NCI-H2196 treated with DMSO at 0.1 percent for 48 hours (cell line): ENCODE data around the gene SCN9A.
"Not testable (repeated sequence)": the region's sequence is repeated elsewhere in the genome, so short reads cannot be mapped to it uniquely, and the experiment has no call there.

Source experiments
- DNase-seq: peaks from one replicate; lab custom pipeline; 2025; ENCODE audit not compliant: unreplicated experiment; lab: John Stamatoyannopoulos, UW

Gene SCN9A

DNA sequence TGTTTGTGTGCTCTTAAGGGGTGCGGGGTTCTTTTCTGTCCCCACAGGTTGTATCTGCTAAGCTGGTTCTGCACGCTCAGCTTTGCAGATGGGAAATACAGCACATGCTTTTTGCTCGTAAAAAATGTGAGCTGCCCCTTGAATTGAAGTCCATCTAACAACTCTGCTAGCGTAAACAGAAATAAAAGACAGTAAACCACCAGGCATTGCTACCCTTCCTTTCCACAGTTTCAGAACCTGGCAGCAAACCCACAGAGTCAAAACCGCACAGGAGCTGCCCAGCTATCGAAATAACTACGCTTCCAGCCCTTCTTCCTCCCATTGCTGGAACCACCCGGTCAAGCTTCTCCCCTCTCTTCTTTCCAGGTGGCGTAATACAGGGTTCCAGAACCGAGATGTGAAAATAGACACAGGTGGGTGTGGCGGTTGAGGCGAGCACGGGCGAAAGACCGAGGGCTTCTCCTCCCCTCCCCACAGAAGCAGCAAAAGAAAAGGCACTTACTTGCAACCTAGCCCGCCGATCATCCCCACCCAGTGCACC, 479 bp downstream of the SCN9A start:
- no peak for DNase-seq

DNA sequence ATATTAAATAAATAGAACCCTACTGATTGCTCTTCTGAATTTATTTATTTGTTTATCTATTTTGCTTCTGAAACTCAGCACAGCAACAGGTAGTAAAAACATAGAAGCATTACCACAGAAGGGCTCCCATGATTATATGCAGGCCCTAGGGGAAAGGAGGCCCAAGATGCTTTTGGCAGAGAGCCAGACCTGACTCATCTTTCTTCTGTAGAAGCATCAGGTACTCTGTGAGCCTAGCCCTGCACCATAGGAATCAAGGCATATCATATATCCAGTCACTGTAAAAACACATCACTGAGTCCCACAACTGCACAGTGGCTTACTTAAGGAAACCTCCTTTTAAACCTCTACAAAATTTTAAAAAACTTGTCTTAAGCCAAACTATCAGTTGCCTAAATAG, 1.8 kb downstream of the SCN9A start:
- no peak for DNase-seq

DNA sequence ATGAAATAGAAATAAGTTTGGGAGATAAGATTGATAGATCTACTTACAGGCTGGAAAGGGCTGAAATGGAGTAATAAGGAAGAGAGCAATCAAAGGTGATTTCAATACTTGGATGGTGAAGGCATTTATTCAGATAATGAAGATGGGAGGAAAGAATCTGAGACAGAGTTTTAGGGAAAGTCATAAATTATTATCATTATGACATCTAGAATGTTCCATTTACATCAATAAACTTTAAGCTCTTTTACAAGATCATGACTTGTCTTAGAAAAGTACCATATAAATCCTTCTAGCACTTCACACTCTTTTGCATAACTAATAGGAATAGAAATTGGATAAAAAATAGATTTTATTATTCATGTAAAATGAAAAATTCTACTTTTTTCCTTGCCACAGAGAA, 2.2 kb downstream of the SCN9A start:
- no peak for DNase-seq

DNA sequence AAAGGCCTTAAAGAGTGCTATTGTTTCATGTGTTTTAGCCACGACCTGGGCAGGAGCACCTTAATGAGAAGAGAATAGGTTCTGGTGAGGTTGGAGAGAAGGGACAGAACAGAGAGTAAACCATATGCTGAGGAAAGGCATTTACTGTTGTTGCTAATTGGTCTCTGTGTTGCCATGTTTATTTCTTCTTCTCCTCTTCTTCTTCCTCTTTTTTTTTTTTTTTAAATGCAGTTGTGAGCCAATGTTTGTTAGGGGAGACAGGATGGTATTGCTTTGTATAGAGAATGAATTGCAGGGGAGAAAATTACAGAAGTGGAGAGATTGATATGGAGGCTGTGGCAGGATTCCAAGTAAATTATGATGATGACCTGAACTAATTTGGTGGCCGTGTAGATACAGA, 2.6 kb downstream of the SCN9A start:
- no peak for DNase-seq

- DNase-seq: no peak
These were observed 3.7 kb downstream of the SCN9A start for GRCh38 chr2:166372046-166372445.

GRCh38 chr2:166365803-166366420, 9.8 kb downstream of the SCN9A start:
- DNase-seq: no peak

GRCh38 chr2:166365239-166365638, 10.5 kb downstream of the SCN9A start:
- no peak for DNase-seq

GRCh38 chr2:166364476-166365161, 11.1 kb downstream of the SCN9A start:
- DNase-seq: no peak

GRCh38 chr2:166361351-166362153, 14.2 kb downstream of the SCN9A start:
- DNase-seq: no peak

DNA sequence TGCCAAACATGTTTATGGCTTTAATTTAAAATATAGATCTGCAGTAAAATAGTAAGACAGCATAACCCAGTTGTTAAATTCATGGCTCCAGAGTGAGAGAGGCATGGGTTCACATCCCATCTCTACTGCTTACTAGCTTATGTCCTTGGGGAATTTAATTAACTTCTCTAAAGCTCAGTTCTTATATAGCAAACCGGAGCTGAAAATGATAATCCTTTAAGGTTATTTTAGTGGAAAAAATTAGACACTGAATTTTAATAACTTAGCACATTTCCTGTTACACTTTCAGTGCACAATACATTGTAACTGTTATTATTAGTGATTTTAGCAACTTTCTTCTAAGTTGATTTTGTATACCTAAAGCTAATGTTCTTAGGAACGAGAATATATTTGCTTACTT, 14.8 kb downstream of the SCN9A start:
- DNase-seq: no peak

DNA sequence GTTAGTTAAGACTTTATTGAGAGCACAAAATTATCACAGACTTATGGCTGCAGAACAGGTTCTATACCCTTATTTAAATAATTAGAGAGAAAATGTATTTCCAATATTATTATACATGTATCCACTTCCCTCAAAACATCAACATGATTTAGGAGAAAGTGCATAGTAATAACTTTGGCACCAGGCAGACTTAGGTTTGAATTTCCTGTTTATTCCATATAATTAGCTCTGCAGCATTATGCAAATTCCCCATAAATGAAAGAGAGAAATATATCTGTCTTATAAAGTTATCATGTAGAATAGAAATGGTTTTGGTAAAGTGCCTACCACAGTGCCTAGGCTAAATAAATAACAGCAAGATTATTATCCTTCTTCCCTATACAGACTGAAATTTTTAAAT, 15.3 kb downstream of the SCN9A start:
- no peak for DNase-seq

DNA sequence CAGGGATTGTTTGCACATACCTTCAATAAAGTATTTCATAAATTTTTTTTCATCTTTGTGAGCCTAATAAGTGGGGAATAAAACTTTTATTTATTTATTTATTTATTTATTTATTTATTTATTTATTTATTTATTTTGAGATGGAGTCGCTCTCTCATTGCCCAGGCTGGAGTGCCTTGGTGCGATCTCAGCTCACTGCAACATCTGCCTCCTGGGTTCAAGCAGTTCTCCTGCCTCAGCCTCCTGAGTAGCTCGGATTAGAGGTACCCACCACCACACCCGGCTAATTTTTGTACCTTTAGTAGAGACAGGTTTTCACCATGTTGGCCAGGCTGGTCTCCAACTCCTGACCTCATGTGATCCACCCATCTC, 17.8 kb downstream of the SCN9A start:
- DNase-seq: not testable (repeated sequence)

- DNase-seq: no peak
These were observed 18.4 kb downstream of the SCN9A start for GRCh38 chr2:166357068-166357949.

GRCh38 chr2:166351319-166351718, 24.4 kb downstream of the SCN9A start:
- DNase-seq: no peak

DNA sequence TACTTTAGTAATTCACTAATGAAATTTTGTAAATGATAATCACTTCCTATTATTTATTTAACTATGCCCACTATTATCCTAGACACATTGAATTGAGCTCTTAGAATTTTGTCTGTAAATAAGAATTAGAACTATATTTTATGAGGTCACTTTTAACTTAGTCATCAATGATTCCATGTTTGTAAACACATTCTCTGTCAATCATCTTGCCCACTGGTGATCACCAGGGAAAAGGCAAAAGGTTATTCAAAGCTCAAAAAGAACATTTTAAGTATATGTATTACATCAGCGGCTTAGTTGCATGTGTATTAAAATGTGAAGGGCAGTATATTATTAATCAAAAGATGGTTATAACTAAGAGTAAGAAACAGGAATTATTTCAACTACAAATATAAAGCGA, 25.2 kb downstream of the SCN9A start:
- DNase-seq: no peak

- DNase-seq: no peak
These were observed 31.2 kb downstream of the SCN9A start for GRCh38 chr2:166344286-166345113.

DNA sequence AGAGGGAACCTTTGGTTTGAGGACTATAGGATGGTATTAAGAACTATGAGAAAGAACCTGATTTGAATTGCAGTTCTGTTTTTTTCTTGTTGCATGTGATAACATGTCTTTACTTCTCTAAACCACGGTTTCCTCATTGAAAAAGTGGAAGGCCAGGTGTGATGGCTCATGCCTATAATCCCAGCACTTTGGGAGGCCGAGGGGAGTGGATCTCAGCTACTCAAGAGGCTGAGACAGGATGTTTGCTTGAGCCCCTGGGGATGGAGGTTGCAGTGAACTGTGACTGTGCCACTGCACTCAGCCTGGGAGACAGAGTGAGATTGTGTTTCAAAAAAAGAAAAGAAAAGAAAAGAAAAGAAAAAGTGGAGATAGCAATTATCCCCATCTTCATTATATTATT, 32.3 kb downstream of the SCN9A start:
- no peak for DNase-seq

DNA sequence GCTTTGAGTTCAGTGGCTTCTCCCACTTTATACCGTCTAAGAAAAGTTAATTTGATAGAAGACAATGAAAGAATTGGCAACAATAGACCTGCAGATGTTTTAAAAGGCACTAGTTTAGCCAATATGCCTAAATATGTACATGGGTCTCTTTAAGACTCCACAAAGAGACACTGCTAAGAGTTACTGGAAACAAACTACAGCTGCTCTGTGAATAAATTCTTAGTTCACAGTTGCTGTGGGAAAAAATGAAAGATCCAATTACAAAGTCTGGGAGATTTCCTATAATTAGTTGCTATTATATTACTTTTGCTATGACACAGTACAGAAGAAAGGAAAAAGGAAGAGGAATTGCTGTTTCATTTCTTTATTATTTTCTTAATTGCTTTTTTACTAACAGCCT, 34.3 kb downstream of the SCN9A start:
- DNase-seq: no peak

DNA sequence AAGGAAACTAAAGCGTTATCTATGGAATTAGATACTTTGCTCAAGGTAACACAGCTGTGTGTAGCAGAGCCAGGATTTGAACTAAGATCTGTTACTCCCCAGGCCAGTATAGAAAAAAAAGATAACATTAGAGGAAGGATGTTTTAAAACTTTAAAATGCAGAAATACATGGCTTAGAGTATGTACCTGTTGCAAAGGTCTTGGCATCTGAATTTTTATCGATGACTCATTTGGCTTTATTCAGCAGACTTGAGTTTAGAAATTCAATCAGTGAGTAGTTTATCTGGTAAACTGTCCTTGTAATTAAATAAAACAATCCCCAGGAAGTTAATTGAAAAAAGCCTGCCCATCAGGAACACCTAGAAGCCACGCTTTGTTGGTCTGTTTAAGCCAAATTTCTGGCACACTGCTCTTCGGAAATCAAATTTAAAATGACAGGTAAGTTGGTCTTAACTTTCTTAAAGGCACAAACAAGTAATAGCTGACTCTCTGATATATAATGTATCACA, 36.9 kb downstream of the SCN9A start:
- DNase-seq: no peak

DNA sequence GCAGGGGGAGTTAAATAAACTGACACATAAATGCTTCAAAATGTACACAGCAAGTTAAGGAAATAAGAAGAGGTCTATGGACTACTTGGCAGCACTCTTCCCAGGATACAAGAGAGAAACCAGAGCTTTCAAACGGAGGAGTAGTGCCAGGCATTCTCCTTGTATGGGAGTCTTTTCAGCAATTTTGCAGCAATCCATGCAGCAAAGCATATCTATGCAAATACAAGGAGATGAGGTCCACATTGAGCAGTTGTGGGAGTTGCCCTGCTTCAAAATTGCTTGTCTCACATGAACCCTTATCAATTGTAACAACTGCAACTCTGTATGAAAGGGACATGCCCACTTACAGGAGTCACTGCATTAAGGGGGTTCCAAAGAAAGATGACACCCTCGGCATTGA, 37.8 kb downstream of the SCN9A start:
- DNase-seq: no peak
